ENCODE data around the gene SFT2D1. TPM values are rescaled to one million over a fixed set of nuclear protein-coding genes. Genes with fewer than 3 reads are reported as not detected.
A peak's percentile ranks its signal among the peaks of the same experiment; 100 is the strongest.

The SFT2D1 gene
- total RNA-seq, 1 donor from 2014 or later, result 23.3 TPM

- Histone ChIP-seq H3K9me3 (no peaks in the 10 kb centered on the region), H3K27me3 (no peaks in the 10 kb centered on the region), H3K4me3 (no peak overlapping the region), H3K4me1 (peaks cover 9% of the 10 kb centered on the region), H3K36me3 (no peaks in the 10 kb centered on the region), H3K27ac (no peak overlapping the region)
- TF ChIP-seq POLR2AphosphoS5 (IDR thresholded peaks at IDR 0.05; ENCODE audit: insufficient read depth in 1 of 2, low read depth in 1 of 2), result no peak
- no peak for TF ChIP-seq POLR2A (IDR thresholded peaks at IDR 0.05)
- no peak for TF ChIP-seq CTCF (IDR thresholded peaks at IDR 0.05)
- no peak for DNase-seq (ENCODE audit: extremely low spot score in 2 of 2)
- intact Hi-C loops (cut with DNase I), result loop anchor here (5.0 to 10.0 kb wide), 2 partner anchors 82 to 1071 kb away; no protein-coding TSS in a partner anchor
Observed at GRCh38 chr6:166312832-166313231, 29.5 kb downstream of the SFT2D1 start.

GRCh38 chr6:166310634-166311033 is 31.7 kb downstream of the SFT2D1 start:
- TF ChIP-seq CTCF (IDR thresholded peaks at IDR 0.05) (no peak), POLR2A (IDR thresholded peaks at IDR 0.05) (no peak), POLR2AphosphoS5 (IDR thresholded peaks at IDR 0.05; ENCODE audit: insufficient read depth in 1 of 2, low read depth in 1 of 2) (no peak)
- DNase-seq (ENCODE audit: extremely low spot score in 2 of 2), result no peak
- Histone ChIP-seq H3K4me3 (no peak overlapping the region), H3K9me3 (no peaks in the 10 kb centered on the region), H3K27me3 (peaks cover 9% of the 10 kb centered on the region), H3K36me3 (no peaks in the 10 kb centered on the region), H3K4me1 (peaks cover 21% of the 10 kb centered on the region), H3K27ac (no peak overlapping the region)
- intact Hi-C loops (cut with DNase I), result loop anchor here (5.0 to 10.0 kb wide), 2 partner anchors 84 to 1068 kb away; no protein-coding TSS in a partner anchor

GRCh38 chr6:166309977-166310376 is 32.4 kb downstream of the SFT2D1 start:
- peaks cover 21% of the 10 kb centered on the region for H3K4me1 ChIP-seq
- no peaks in the 10 kb centered on the region for H3K36me3 ChIP-seq
- H3K27me3 ChIP-seq, result peaks cover 9% of the 10 kb centered on the region
- no peak overlapping the region for H3K27ac ChIP-seq
- DNase-seq (ENCODE audit: extremely low spot score in 2 of 2), result no peak
- TF ChIP-seq CTCF (IDR thresholded peaks at IDR 0.05) (no peak), POLR2A (IDR thresholded peaks at IDR 0.05) (no peak), POLR2AphosphoS5 (IDR thresholded peaks at IDR 0.05; ENCODE audit: insufficient read depth in 1 of 2, low read depth in 1 of 2) (no peak)
- H3K4me3 ChIP-seq, result no peak overlapping the region
- no peaks in the 10 kb centered on the region for H3K9me3 ChIP-seq
- intact Hi-C loops (cut with DNase I), result loop anchor here (5.0 to 10.0 kb wide), 2 partner anchors 85 to 1068 kb away; no protein-coding TSS in a partner anchor

GRCh38 chr6:166308769-166309589 is 33.4 kb downstream of the SFT2D1 start:
- Histone ChIP-seq H3K4me1 (peaks cover 21% of the 10 kb centered on the region), H3K9me3 (no peaks in the 10 kb centered on the region), H3K27me3 (peaks cover 9% of the 10 kb centered on the region), H3K27ac (no peak overlapping the region), H3K36me3 (no peaks in the 10 kb centered on the region), H3K4me3 (peak overlapping the region; percentile 41 to 42)
- no peak for TF ChIP-seq POLR2A (IDR thresholded peaks at IDR 0.05)
- no peak for TF ChIP-seq CTCF (IDR thresholded peaks at IDR 0.05)
- no peak for TF ChIP-seq POLR2AphosphoS5 (IDR thresholded peaks at IDR 0.05; ENCODE audit: insufficient read depth in 1 of 2, low read depth in 1 of 2)
- intact Hi-C loops (cut with DNase I), result no loop called here
- no peak for DNase-seq (ENCODE audit: extremely low spot score in 2 of 2)
